ENCODE measurements around the gene HMX1.

Gene HMX1

DNA sequence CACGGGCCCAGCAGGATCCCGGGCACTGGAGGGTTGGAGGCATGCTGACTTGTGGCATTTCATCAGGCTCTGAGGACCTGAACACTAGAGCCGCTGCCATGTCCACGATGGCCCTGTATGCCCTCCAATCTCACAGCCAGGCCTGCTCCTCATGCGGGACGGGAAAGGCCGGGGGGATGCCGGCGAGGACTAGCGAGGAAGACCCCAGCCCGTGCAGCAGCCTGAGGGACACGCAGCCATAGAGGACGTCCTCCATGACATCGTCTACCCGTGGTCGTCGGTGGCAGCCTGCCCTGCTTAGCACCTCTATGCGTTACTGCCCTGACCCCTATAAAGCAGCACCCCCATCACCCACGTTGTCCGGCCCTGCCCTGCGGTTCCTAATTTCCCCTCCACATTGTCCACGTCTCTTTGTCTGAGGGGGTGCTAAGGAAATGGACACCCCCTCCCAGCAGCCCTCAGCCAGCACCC is 32.6 kb downstream of the HMX1 start:
- DNase-seq: no peak

DNA sequence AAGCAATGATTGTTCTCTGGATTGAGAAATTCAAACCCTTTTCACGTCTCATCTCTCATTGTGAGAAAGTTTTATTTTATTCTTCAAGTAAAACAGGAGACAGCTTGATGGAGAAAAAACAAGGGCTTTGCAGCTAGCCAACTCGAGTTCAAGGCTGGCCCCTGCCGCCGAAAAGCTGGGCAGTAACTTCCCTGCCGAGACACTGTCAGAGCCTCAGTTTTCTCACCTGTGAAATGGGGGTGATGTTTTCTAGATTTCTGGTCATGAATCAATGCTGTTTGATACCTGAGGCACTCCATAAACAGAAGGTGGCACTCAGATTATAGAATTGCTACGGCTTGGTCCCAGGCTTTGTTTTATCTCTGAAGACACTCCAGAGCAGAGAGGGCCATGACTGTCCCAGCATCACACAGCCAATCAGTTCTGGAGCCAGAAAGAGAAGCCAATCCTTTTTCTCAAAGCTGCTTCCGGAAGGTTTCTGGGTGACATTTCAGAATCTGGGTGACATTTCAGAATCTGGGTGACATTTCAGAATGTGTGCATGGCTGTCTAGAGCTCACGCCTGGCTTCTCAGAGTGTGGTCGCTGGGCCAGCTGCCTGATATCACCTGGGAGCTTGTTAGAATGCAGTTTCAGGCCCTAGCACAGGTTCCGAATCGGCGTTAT is 33.2 kb downstream of the HMX1 start:
- no peak for DNase-seq

DNA sequence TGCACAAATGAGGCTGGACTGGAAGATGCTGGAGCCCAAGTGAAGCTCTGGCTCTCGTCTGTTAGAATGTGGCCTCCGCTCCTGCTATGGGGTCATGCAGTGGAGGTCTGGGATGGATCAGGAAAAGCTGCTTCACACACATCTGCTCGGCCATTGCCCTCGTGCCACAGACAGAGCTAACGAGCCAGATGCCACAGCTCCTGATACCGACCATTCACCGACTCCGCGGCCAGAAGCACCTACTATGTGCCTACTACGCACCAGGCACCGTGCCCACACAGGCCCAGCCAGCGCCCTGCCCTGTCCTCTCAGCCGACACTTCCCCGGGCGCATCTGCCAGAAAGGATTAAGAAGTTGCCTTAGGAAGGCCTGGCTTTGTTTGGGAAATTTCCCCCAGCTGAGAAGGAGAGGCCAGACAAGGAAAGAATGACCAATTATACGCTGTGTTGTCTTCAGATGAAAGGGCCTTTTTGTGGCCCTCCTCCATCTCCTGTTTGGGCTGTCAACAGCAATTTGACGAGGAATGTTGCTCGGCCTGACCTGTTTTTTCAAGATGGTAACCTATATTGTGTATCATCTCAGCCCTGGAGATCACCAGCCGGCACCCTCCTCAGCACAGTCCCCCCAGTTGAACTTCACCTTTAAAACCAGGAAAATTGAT is 34.3 kb downstream of the HMX1 start:
- no peak for DNase-seq

DNA sequence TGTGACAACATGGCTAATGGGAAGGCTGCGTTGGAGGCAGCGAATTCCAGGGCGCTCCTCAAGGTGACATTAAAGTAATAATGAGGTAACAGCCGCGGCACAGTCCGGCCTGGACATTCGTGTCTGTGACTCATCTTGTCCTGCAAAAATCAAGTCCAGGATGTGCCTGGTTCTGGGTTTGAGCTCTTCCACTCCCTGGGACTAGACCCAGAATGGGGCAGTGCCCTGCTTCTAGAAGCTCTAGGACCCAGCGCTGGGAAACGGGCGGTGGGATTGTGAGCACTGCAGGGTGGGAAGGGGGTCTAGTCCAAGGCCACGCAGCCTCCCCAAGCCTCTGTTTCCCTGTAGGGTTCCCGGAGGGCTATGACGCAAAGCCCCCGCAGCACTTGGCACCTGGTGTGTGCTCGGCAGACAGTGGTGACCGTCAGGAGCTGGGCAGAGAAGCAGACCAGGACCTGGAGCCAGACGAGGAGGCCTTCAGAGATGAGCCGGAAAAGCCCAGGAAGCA is 34.9 kb downstream of the HMX1 start:
- no peak for DNase-seq

DNA sequence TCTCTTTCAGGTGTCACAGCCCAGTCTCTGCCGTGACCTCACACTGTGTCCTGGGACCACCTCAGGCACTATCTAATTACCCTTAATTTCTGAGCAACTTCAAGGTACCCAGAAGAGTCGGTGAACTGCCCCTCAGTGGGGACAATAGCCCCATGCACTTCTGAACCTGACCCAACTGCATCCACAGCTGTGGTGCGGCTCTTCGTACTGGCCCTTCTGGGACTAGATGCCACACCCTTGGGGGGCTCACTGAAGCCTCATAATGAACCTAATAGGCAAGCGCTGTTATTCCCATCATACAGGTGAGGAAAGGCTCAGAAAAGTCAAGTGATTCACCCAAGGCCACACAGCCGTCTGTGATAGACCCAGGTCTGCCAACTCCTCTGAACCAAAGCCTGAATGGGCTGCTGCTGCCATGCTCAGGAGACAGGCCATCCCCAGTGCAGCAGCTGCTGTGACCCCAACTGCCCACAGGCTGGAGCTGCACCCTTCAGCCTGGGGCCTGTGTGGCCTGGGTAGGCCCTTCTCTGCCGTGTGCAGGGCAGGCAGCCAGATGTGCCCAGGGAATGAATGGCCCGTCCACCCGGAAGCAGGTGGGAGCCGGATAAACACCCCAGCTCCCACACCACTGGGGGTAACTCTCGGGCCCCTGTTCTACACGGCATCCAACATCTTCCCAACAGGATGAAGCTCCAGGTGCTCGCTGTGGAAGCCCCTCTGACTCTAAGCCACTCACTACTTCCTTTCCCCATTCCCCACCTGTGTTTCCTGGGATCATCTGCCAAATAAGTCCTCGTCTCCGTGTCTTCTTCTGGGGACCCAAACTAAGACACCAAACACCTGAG is 35.9 kb downstream of the HMX1 start:
- DNase-seq: no peak

DNA sequence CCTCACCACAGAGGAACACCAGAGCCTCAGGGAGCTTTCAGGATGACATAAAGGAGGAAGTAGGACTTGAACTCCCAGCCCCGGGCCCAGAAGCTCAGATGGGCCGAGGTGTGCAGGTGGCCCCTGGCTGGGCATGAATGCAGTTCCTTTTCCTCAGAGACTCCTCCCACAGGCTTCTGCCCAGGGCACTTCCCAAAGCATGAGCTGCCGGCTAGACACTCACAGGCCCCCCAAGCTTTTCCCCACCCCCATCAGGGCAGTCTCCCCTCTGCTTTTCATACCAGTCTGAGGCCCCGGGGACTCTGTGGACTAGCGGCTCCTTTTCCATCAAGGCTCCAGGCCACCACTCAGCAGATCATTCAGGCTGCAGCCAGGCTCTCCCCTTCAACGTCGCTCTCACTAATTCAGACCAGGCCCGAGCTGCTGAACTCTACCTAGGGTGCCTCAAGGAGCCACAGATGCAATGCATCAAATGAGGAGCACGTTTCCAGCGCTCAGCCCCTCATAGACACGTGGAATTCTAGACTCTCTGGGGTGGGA is 36.9 kb downstream of the HMX1 start:
- no peak for DNase-seq

DNA sequence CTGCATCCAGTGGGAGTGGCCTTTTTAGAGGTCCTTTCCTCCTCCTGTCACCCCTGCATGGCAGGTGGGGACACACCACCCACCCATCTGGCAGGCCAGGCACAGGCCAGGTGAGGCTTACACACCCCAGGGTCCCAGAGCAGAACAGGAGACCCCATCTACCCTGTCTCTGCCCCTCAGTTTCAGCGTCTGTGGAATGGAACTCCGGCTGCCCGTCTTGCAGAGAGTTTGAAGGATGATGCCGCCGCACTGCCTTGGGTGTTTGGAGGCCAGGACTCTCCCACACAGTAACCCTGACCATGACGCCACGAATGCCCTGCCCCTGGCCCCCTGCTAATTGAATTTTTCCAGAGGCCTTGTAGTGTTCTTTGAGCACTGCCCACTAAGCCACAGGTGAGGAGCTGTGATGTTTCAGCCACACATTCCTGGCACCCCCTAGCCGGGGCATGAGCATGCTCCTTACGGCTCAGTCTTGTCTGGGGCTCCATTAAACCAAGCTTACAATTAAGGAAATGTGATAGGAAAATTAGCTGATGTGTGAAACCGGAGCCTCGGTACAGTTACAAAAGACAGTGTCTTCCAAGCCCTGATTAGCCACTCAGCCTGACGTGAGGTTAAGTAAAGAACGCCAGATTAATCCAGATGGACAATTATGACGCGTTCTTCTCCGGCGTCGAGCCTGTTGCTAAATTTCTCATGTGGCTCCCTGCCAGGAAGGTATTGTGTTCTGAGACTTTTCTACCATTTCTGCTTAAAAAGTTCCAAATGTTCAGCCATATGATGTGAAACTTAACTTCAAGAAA is 39.3 kb downstream of the HMX1 start:
- no peak for DNase-seq

DNA sequence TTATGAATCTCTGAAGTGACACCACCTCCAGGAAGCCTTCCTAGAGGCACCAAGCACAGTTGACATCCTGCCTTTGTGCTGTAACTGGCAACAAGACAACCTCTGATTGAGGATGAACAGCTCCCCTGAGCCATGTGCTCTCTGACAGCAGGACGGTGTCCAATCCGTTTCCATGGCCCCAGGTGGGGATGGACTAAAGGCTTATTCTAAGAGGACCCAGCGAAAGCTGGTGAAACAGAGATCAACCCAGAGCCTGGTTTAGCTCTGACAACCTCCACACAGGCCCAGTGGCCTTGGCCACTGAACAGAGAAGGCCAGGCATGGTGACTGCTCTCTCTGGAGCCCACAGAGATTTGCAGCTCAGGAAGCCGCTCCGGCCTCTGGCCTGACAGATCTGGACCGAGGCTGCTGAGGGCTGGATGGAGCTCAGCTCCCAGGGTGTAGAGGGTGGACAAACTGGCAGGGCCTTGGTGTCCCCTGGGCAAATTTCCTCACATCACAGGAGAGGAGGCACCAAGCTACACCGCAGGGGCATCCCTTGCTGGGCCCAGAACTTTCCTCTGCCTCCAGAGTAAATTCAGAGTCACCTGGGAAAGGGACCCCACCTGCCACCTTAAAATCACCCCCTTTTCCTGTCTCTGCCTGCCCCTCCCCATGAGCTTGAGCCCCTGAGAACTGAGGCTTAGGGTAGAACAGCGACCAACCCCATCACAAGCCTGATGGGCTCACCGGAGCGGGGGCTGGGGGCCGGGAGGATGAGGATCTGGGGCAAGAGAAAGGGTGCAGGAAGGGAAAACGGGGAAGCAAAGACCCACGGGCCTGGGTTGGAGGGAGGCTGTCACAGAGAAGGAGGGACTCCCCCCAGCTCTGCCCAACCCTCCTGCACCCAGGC is 40.2 kb downstream of the HMX1 start:
- DNase-seq: no peak

DNA sequence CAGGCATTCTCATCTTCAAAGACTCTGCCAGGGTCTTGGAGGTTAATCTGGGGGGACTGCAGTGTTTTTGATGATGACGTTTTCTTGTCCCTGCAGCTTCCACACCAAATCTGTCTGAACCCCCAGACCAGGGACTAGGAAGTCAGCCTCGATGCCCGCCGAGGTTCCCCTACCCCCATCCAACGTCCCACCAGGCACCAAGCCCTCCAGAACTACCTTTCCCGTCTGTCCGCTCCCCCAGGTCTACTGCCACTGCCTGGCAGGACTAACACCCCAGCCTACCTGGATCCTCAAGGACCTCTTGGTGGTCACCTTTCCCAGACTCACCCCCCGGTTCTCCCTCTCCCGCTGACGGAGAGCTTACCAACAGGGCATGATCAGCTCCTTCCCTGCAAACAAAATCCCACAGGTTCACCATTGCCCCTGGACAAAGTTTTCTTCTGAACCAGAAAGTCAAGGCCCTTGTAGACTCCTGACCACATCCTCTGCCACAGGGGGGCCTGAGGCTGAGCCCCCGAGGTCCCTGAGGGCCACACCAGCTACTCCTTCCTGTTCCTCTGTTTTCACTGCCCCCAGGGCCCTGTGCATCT is 40.9 kb downstream of the HMX1 start:
- no peak for DNase-seq

DNA sequence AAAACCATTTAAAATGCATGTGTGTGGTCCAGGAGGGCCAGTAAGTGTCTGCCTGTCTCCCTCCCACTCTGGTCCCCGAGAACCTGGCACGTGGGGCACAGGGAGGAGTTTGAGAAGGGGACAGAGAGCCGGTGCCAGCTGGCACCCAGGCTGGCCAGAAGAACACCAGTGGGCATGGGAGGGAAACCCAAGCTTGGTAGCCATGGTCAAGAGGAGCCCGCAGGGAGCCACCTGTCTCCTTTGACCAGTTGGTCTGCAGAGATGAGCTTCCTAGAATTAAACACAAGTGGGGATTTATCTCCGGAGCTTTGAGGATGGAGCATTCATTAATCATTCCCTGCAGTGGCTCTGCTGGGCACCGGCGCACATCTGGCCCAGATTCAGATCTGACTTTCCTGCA is 41.6 kb downstream of the HMX1 start:
- DNase-seq: no peak

DNA sequence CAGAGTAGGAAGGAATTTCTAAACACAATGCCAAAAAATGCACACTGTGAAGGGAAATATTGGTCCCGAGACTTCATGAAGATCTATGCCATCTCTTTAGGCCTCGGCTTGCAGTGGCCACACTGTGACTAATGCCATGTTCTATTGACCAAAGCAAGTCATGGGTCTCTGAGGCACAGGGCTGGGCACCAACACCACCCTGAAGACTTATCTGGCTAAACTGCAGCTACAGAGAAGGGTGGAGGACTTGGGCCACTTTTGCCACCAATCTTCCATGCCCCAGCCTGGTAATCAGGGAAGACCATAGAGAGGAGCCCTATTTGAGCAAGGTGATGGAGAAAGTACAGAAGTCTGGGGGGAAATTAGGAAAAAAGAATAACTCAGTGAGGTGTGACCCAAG is 42.1 kb downstream of the HMX1 start:
- no peak for DNase-seq

DNA sequence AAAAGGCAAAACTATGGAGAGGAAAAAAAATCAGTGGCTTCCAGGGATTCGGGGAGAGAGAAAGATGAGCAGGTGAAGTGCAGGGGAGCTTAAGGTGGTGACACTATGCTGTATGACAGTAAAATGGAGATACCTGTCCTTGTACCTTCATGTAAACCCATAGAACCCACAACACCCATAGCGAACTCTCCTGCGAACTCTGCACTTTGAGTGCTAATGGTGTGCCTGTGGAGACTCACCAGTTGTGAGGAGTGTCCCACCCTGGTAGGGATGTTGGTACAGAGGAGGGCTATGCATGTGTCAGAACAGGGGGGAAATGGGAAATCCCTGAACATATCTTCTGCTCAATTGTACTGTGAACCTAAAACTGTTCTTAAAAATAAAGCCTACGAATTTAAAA is 42.8 kb downstream of the HMX1 start:
- DNase-seq: no peak

DNA sequence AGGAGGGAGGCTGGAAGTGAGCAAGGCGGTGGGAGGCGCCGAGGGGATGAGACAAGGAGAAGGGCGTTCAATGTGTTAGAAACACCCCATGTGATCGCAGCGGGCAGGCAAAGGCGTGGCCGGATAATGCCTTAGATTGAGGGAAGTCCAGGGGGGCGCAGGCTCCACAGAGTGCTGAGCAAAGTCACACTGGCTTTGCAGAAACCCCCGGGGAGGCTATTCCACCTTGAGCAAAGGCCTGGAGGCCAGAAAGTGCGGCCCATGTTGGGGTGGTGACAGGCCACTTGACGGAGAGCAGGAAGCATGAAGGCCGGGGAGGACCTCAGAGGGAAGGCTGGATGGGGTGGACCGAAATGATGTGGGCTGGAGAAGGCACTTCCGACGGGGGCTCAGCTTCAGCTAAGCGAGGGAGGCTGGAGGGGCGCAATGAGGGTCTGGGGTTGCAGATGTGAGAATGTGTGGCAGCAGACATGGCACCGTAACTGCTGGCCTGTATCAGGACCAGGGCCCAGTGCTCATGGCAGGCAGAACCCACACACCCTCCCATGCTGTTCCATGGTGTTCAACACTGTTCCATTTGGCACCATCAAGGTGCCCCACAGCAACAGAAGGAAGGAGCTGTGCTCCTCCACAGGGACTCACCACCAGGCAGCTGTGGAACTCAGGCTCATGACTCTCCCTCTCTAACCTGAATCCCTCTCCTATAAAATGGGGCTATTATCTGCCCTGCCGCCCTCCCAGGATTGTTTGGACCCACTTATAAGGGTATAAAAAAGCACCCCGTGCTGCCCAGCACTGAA is 50.3 kb downstream of the HMX1 start:
- DNase-seq: no peak

DNA sequence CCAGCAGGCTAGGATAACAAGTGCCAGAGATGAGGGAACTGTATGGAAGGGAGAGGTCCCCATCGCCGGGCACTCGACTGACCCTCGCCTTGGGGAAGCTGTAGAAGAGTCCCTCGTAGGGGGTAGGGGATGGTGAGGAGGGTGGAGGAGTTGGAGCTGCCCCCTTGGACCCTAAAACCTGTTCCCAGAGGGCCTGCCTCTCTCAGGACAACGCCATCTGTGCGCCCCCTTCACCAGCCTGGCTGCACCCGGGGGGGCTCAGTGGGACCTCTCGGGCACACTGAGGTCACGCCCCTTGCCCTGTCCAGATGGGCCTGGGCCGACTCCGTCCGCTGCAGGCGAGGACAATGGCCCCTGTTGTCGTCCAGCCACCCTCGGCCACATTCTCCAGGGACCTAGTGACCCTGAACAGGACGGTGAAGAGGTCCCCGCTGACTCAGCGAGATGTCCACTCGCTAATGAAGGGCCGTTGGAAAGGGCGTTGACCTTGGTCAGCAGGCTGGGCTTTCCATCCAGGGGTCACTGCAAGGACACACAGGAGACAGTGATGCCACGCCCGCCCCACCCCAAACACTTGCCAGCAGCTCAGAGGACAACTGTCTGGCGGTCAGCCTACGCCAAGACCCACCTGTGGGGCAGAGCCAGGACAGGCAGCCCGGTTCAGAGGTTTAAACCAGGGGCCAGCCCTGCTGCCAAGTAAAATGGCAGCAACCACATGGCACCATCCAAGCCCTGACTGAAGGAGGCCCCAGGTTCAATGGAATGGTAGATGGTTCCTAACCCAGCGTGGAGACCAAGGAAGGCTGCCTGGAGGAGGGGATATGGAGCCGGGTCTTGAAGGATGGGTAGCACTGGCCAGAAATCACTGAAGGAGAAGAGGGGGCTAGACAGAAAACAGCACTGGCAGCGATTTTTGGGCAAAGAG is 51.2 kb downstream of the HMX1 start:
- no peak for DNase-seq

DNA sequence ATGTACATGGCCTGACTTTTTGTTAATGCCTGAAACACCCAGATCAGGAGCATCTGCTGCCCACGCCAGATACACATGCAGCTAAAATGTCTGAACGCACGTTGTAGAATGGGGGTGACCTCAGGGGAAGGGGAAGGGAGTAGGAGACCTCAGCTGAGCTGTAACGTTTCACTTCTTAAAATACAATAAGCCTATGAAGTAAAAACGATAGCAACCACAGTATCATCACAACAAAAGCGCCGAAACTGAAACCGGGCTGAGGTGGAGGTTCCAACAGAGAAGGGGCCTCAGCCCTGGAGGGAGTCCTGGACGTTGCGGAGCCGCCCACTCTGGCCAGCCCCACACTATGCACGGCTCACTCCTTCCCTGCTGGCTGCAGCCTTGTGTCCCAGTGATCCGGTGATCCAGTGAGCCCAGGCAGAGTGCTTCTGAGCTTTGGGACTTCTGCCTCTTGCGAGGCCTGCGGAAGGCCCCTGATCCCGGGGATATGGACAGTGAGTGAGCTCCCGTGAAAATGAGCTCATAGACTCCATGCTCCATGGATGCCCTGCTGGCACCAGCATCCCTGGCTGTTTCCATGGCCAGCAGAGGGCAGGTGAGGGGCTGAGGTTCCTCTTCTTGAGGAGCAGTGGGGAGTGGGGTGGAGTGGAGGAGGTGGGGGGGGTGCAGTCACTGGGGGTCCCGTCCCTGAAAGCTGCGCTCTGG is 52.0 kb downstream of the HMX1 start:
- DNase-seq: no peak

DNA sequence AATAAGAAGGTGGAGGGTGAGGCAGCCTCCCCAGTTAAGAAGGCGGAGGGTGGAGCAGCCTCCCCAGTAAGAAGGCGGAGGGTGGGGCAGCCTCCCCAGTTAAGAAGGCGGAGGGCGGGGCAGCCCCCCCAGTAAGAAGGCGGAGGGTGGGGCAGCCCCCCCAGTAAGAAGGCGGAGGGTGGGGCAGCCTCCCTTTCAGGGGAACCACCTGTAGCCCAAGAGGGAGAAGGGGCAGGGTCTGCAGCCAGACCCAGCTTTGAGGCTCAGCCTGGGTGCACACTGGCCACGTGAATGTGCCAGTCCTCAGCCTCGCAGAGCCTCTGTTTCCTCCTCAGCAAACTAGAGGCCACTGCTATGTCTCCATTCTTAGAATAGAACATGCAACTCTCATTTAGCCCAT is 52.6 kb downstream of the HMX1 start:
- no peak for DNase-seq

DNA sequence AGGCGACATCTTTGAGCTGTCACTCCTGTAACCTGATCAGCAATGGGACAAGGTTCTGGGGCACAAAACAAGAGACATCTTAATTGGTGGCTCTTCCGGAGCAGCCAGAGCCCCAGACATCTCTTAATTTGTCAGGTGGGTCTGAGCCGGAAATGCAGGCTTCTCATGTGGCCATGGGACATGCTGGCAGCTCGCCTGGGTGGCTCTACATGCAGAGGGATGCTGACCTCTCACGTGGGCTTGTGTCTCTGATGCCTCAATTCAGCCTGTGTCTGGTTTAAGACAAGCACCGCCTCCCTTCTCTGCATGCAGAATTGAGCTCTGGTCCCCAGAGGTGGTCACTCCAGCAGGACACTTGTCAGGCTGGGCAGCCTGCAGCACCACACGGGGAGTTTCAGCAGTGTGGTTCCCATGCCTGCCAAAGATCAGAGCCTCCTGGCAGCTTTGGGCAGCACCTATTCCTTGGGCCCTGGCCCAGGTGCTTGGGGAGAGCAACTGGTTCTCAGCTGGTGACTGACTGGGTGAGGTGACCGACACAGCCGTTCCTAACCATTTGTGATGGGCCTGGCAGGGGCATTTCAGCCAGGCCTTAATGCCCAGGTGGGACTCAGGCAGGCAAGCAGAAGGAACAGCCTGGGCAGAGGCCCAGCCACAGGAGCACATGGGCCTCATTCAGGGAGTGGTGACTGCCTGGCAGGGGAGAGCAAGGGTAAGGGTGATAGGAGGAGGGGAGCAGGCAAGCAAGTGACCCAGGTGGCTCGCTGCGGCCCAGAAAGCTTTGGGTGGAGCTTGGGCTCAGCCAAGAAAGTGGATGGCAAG is 53.4 kb downstream of the HMX1 start:
- DNase-seq: no peak

DNA sequence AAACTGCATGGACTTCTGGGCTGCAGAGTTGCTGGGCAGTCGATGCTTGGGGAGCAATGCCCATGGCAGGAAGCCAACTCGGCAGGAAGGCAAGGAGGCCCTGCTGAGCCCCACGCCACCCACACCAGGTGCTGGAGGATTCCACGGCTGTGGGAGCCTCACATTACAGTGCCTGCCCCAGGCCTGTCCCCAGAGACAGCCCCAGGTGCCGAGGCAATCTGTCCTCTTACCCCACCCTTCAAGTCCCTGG is 53.9 kb downstream of the HMX1 start:
- DNase-seq: no peak

All from NCI-H226 (cell line).